Endothelial cell of umbilical vein (primary cell): ENCODE measurements around the gene CHMP4A. TPM values are rescaled to one million over a fixed set of nuclear protein-coding genes. Genes with fewer than 3 reads are reported as not detected.

Experiments
- BruUV-seq: library from RNA; stranded (reverse); fragments of 400-500 nt; replicated peaks from 2 replicates; lab custom pipeline; 2021; lab: Mats Ljungman, UMichigan
- CTCF ChIA-PET: fragments of 300-600, 350-600 bp; sonication (Branson Sonifier 250); formaldehyde crosslinking; loops from one replicate; lab custom pipeline; 2021; ENCODE audit warnings: antibody characterized with exemption, inconsistent platforms; lab: Charles Lee
- POLR2A ChIA-PET: fragments of 300-600, 350-600 bp; sonication (Branson Sonifier 250); formaldehyde crosslinking; loops from one replicate; lab custom pipeline; 2021; ENCODE audit warnings: antibody characterized with exemption, inconsistent platforms; lab: Charles Lee
- DNase-seq: peaks from one replicate; pipeline ENCODE4 v3.0.0-alpha.2; 2011; ENCODE audit warnings: low read depth, low spot score
- FAIRE-seq: peaks from 2 replicates; lab custom pipeline; 2011; peaks lifted over from hg19 to GRCh38; lab: Jason Lieb, UNC
- H2AFZ ChIP-seq: 2 replicates; pipeline ENCODE4 v1.6.0; 2012; ENCODE audit warnings: low read depth, low read length, control low read depth, inconsistent platforms
- H3K27ac ChIP-seq: 2 replicates; pipeline ENCODE4 v1.5.1; 2011; ENCODE audit warnings: low read depth, mild to moderate bottlenecking, control low read depth, low read length, moderate library complexity; ENCODE audit not compliant: insufficient read depth
- H3K27me3 ChIP-seq, 2 experiments: 2 replicates each; pipeline versions ENCODE4 v1.6.0 to v1.6.1; 2011; ENCODE audit warnings: low read length in 2 of 2, mixed read lengths in 1 of 2; ENCODE audit not compliant: control insufficient read depth in 2 of 2, insufficient read depth in 2 of 2
- H3K36me3 ChIP-seq, 2 experiments: 2 replicates in 1 of 2; 3 replicates in 1 of 2; pipeline ENCODE4 v1.5.1; 2011; ENCODE audit warnings: low read length in 2 of 2, mild to moderate bottlenecking in 1 of 2, moderate library complexity in 1 of 2; ENCODE audit not compliant: control insufficient read depth in 2 of 2, insufficient read depth in 2 of 2; ENCODE audit errors: extremely low read depth in 1 of 2
- H3K4me1 ChIP-seq: 3 replicates; pipeline ENCODE4 v1.5.1; 2011; ENCODE audit warnings: mild to moderate bottlenecking, low read length; ENCODE audit not compliant: control insufficient read depth, insufficient read depth; ENCODE audit errors: extremely low read depth
- H3K4me2 ChIP-seq: 2 replicates; pipeline ENCODE4 v1.6.1; 2011; ENCODE audit warnings: low read length, control low read depth, mixed read lengths; ENCODE audit not compliant: insufficient read depth
- H3K4me3 ChIP-seq, 3 experiments: fragments of 200-600 bp in 1 of 3; sonication (generic), shearing (Covaris generic) in 1 of 3; replicated peaks in 1 of 3; 2 replicates each; pipeline ENCODE4 v1.5.1; 2011 to 2016; ENCODE audit warnings: control low read depth in 3 of 3, low read length in 3 of 3, mild to moderate bottlenecking in 2 of 3, inconsistent platforms in 1 of 3, low read depth in 1 of 3, moderate library complexity in 1 of 3; ENCODE audit not compliant: insufficient read depth in 1 of 3
- H3K79me2 ChIP-seq: 2 replicates; pipeline ENCODE4 v1.6.0; 2012; ENCODE audit warnings: low read length, inconsistent platforms; ENCODE audit not compliant: control insufficient read depth, insufficient read depth
- H3K9ac ChIP-seq: replicated peaks from 2 replicates; pipeline ENCODE3; 2011; ENCODE audit warnings: low read length, control low read depth; ENCODE audit not compliant: insufficient read depth; ENCODE audit errors: extremely low read depth
- H3K9me1 ChIP-seq: replicated peaks from 3 replicates; pipeline ENCODE4 v1.6.0; 2011; ENCODE audit warnings: mild to moderate bottlenecking, low read length; ENCODE audit not compliant: control insufficient read depth, insufficient read depth; ENCODE audit errors: extremely low read depth
- H3K9me3 ChIP-seq: replicated peaks from 2 replicates; pipeline ENCODE4 v1.5.1; 2012; ENCODE audit warnings: low read length, inconsistent platforms; ENCODE audit not compliant: control insufficient read depth, insufficient read depth
- H4K20me1 ChIP-seq: replicated peaks from 2 replicates; pipeline ENCODE3; 2011; ENCODE audit warnings: mild to moderate bottlenecking, low read length; ENCODE audit not compliant: control insufficient read depth, insufficient read depth; ENCODE audit errors: extremely low read depth
- CTCF ChIP-seq, 2 donors: IDR thresholded peaks; 1 replicate in 1 of 2; 2 replicates in 1 of 2; pipeline ENCODE4 v1.5.1; 2011; ENCODE audit warnings: low read length in 2 of 2, mild to moderate bottlenecking in 2 of 2, moderate library complexity in 2 of 2, control low read depth in 1 of 2, inconsistent platforms in 1 of 2, low read depth in 1 of 2; ENCODE audit not compliant: insufficient read depth in 1 of 2; ENCODE audit errors: extremely low read depth in 1 of 2
- EZH2 ChIP-seq: IDR thresholded peaks from 2 replicates; pipeline ENCODE4 v1.6.1; 2012; ENCODE audit warnings: borderline replicate concordance, low read depth, mild to moderate bottlenecking, moderate library complexity, low read length, inconsistent platforms; ENCODE audit not compliant: severe bottlenecking
- FOS ChIP-seq: IDR thresholded peaks from 2 replicates; pipeline ENCODE4 v1.6.1; 2011; ENCODE audit warnings: mild to moderate bottlenecking, low read length, moderate library complexity, borderline replicate concordance; ENCODE audit not compliant: insufficient read depth
- GATA2 ChIP-seq: IDR thresholded peaks from 2 replicates; pipeline ENCODE4 v1.7.0; 2011; ENCODE audit warnings: low read depth, mild to moderate bottlenecking, moderate library complexity, mixed read lengths, low read length; ENCODE audit not compliant: insufficient read length, insufficient read depth
- JUN ChIP-seq: IDR thresholded peaks from 2 replicates; pipeline ENCODE4 v1.6.1; 2011; ENCODE audit warnings: borderline replicate concordance, low read depth; ENCODE audit not compliant: insufficient read length, insufficient read depth
- MAX ChIP-seq: IDR thresholded peaks from 2 replicates; pipeline ENCODE4 v1.6.1; 2011; ENCODE audit not compliant: insufficient read depth, insufficient read length
- MYC ChIP-seq: IDR thresholded peaks from one replicate; pipeline ENCODE4 v1.6.1; 2011; ENCODE audit warnings: mild to moderate bottlenecking, low read depth, low read length
- POLR2A ChIP-seq: IDR thresholded peaks from 2 replicates; pipeline ENCODE4 v1.6.1; 2012; ENCODE audit warnings: low read depth, mild to moderate bottlenecking, control low read depth, low read length
- POLR2AphosphoS5 ChIP-seq: IDR thresholded peaks from 2 replicates; pipeline ENCODE4 v1.6.1; 2012; ENCODE audit warnings: low read depth, mild to moderate bottlenecking, control low read depth, low read length, moderate library complexity; ENCODE audit not compliant: insufficient read depth
- dilution Hi-C: fragments of 300-500 bp; cut with MboI; formaldehyde crosslinking; loops from one replicate; pipeline ENCODE4 v1.15.0; 2019; ENCODE audit warnings: low sequenced_read_pairs; ENCODE audit not compliant: extremely low pct_ligation_motif_present
- intact Hi-C: fragments of 100-400 bp; cut with micrococcal nuclease; formaldehyde crosslinking; loops from one replicate; pipeline ENCODE4 v1.10.0; 2022
- polyA plus RNA-seq, 4 experiments: library from polyadenylated mRNA; depleted of rRNA in 3 of 4; stranded (reverse) in 3 of 4; unstranded in 1 of 4; fragments of >200 nt; gene quantifications; 2 replicates each; pipeline versions ENCODE4 v1.2.1 to v1.2.3, GENCODE V29; 2011 to 2012; ENCODE audit warnings: missing spikeins in 1 of 4
- total RNA-seq: library from RNA; stranded (reverse); gene quantifications from 2 replicates; pipeline ENCODE4 v1.2.3, GENCODE V29; 2021

The CHMP4A gene
- total and polyA plus RNA-seq, 2 donors (not counting 3 experiments of a cell fraction or from before 2014, with no cell fraction given), result 40.9 to 46.4 TPM

GRCh38 chr14:24237463-24237955 lies 24.2 kb upstream of the CHMP4A start:
- Histone ChIP-seq H3K9me1 (no peaks in the 10 kb centered on the region), H4K20me1 (no peaks in the 10 kb centered on the region), H3K36me3 (peaks cover 8 to 33% of the 10 kb centered on the region in 2 experiments), H3K27ac (no peak overlapping the region), H3K4me3 (no peak overlapping the region), H3K4me1 (peaks cover 42% of the 10 kb centered on the region), H3K9me3 (no peaks in the 10 kb centered on the region), H3K27me3 (no peaks in the 10 kb centered on the region), H2AFZ (no peak overlapping the region), H3K4me2 (no peak overlapping the region), H3K79me2 (peaks cover 38% of the 10 kb centered on the region), H3K9ac (no peak overlapping the region)
- no peak for TF ChIP-seq GATA2
- no peak for TF ChIP-seq POLR2AphosphoS5
- TF ChIP-seq CTCF (IDR thresholded peaks at IDR 0.05; ENCODE audit: extremely low read depth in 1 of 2, insufficient read depth in 1 of 2, low read depth in 1 of 2, low read length in 2 of 2), result no peak
- no peak for TF ChIP-seq EZH2
- no peak for TF ChIP-seq FOS
- no peak for TF ChIP-seq POLR2A
- TF ChIP-seq JUN, result no peak
- no peak for TF ChIP-seq MAX
- TF ChIP-seq MYC, result no peak
- ChIA-PET CTCF (interaction anchor here (1.0 to 4.2 kb wide), 4 partner anchors 10 to 96 kb away, joined by 3 to 20 read pairs (median 10); partner anchors contain the start of gene MDP1), POLR2A (interaction anchor here (0.9 kb wide), 1 partner anchor 9 kb away, joined by 4 read pairs; no protein-coding TSS in a partner anchor)
- intact Hi-C loops, result no loop called here
- dilution Hi-C loops, result no loop called here
- DNase-seq, result no peak
- no peak for FAIRE-seq
- BruUV-seq, result no TSS peak
